Prostate gland (tissue), 2 donors: ENCODE measurements around the gene SFT2D3.

Source experiments
- POLR2A ChIP-seq: fragments of 450-650 bp; IDR thresholded peaks from one replicate; pipeline ENCODE4 v1.6.1; 2016; ENCODE audit warnings: antibody characterized with exemption, mild to moderate bottlenecking
- POLR2AphosphoS5 ChIP-seq: sonication (generic); formaldehyde crosslinking; IDR thresholded peaks from one replicate; pipeline ENCODE4 v1.6.1; 2017; ENCODE audit warnings: antibody characterized with exemption
- TF ChIP-seq, protein P1 (sequence below), 4 experiments: fragments of 200-600 bp in 2 of 4; fragments of 450-650 bp in 2 of 4; sonication (generic) in 2 of 4; IDR thresholded peaks; 1 replicate in 3 of 4; 2 replicates in 1 of 4; pipeline ENCODE4 v1.5.1; 2016 to 2019; ENCODE audit warnings: antibody characterized with exemption in 4 of 4, mild to moderate bottlenecking in 2 of 4, moderate library complexity in 2 of 4

DNA sequence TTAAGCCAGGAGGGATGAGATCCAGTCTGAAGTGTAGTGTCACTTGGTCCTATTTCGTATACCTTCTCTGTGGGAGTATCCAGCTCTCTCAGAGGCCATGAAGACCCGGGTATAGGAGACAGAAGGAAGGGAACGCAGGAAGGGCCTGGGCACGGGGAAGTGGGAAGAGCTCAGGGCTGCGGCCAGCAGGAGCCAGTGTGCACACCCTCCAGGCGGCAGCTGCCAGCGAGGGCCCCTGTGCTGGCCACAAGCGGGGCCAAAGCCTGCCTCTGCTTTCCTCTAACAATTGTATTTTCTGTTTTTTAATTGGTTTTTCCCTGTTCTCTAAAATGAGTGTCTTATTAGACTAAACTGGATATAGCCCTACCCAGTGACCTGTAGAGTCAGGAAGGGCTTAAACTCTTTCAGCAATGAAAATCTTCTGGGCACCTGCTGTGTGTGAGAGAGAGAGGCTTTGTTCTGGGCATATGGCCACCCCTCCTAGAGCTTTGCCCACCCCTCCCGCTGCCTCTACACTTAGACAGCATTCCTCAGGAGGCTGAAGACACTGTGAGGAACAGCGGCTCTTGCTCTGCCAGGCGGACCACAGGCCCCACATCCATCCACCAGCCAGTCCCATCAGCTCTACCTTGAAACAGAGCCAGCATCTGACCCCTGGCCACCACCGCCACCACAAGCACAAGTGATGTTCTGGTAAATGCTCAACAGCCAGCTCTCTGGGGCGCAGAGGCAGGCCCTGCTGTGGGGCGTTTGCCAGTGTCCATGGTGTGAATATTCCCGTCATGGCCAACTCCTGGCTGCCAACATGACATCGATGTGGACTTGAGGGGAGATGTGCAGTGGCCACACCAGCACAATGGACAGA is 45.9 kb upstream of the SFT2D3 start:
- TF ChIP-seq, protein P1, sequence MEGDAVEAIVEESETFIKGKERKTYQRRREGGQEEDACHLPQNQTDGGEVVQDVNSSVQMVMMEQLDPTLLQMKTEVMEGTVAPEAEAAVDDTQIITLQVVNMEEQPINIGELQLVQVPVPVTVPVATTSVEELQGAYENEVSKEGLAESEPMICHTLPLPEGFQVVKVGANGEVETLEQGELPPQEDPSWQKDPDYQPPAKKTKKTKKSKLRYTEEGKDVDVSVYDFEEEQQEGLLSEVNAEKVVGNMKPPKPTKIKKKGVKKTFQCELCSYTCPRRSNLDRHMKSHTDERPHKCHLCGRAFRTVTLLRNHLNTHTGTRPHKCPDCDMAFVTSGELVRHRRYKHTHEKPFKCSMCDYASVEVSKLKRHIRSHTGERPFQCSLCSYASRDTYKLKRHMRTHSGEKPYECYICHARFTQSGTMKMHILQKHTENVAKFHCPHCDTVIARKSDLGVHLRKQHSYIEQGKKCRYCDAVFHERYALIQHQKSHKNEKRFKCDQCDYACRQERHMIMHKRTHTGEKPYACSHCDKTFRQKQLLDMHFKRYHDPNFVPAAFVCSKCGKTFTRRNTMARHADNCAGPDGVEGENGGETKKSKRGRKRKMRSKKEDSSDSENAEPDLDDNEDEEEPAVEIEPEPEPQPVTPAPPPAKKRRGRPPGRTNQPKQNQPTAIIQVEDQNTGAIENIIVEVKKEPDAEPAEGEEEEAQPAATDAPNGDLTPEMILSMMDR (IDR thresholded peaks at IDR 0.05) = no peak
- TF ChIP-seq POLR2AphosphoS5 (no peak), POLR2A (no peak)
